D721Med (cell line): ENCODE results near the gene CARD14.
"Not testable (repeated sequence)": the region's sequence is repeated elsewhere in the genome, so short reads cannot be mapped to it uniquely, and the experiment has no call there.

Experiments
- DNase-seq: peaks from one replicate; pipeline ENCODE4 v3.0.0; 2011; ENCODE audit warnings: low spot score; ENCODE audit not compliant: insufficient read length
- FAIRE-seq: peaks from 2 replicates; lab custom pipeline; 2011; peaks lifted over from hg19 to GRCh38; lab: Jason Lieb, UNC
- TF ChIP-seq, protein P1 (sequence below): IDR thresholded peaks from 2 replicates; pipeline ENCODE4 v1.5.1; 2012; ENCODE audit warnings: mild to moderate bottlenecking, control low read depth; ENCODE audit not compliant: insufficient read depth; ENCODE audit errors: missing control alignments

CARD14 gene

DNA sequence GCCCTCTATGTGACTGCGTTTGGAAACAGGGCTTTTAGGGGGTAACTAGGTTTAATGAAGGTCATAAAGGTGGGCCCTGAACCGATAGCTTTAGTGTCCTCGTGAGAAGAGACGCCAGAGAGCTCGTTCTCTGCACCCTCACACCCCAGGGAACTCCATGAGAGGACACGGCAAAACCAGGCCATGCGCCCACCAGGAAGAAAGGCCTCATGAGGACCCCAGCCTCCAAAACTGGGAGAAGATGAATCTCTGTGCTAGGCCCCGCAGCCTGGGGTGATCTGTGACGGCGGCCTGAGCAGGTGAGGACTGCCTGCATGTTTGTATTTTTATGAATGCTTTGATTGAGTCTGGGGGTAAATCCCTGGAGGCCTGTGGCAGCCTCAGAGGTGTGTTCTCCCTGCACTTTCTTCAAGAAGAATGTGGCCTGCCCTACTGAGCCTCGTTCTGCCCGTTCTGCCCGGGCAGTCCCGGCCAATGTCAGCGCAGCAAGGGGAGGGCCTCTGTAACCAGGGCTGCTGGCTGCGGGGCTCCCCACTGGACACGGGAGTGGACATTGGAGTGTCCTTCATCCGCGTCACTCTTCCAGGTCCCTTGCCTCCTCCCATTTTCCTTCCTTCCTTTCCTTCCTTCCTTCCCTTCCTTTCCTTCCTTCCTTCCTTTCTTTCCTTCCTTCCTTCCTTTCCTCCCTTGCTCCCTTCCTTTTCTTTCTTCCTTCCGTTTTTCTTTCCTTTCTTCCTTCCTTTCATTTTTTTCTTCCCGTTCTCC is 84.0 kb downstream of the CARD14 start:
- DNase-seq = no peak
- no peak for FAIRE-seq
- TF ChIP-seq, protein P1, sequence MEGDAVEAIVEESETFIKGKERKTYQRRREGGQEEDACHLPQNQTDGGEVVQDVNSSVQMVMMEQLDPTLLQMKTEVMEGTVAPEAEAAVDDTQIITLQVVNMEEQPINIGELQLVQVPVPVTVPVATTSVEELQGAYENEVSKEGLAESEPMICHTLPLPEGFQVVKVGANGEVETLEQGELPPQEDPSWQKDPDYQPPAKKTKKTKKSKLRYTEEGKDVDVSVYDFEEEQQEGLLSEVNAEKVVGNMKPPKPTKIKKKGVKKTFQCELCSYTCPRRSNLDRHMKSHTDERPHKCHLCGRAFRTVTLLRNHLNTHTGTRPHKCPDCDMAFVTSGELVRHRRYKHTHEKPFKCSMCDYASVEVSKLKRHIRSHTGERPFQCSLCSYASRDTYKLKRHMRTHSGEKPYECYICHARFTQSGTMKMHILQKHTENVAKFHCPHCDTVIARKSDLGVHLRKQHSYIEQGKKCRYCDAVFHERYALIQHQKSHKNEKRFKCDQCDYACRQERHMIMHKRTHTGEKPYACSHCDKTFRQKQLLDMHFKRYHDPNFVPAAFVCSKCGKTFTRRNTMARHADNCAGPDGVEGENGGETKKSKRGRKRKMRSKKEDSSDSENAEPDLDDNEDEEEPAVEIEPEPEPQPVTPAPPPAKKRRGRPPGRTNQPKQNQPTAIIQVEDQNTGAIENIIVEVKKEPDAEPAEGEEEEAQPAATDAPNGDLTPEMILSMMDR = no peak

DNA sequence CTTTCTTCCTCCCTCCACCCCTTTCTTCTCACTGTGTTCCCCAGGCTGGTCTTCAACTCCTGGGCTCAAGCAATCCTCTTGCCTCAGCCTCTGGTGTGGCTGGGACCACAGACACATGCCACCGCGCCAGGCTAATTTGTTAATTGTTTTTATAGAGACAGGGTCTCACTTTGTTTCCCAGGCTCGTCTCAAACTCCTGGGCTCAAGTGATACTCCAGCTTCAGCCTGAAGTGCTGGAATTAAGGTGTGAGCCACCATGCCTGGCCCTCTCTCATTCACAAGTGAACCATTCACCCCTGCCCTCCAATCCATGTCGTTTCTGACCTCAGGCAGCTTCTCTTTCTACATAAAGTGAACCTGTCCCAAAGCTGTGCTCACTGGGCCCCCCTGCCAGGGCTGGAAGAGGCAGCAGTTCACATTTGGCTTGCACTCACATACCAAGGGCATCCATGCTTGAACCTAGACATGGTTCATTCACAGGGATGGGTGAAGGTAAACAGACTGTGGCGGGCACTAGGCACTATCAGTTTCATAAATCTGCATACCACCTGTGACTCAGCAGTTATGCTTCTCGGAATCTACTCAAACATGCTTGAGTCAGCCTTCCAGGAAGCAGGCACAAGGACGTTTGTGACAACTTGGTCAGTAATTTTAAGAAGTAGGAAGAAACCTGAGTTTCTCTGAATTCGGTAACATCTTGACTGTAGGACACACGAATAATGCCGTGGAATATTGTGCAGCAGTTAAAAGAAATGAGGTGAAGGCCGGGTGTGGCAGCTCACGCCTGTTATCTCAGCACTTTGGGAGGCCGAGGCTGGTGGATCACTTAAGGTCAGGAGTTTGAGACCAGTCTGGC is 84.8 kb downstream of the CARD14 start:
- DNase-seq (no peak), FAIRE-seq (no peak)
- TF ChIP-seq, protein P1 = no peak

DNA sequence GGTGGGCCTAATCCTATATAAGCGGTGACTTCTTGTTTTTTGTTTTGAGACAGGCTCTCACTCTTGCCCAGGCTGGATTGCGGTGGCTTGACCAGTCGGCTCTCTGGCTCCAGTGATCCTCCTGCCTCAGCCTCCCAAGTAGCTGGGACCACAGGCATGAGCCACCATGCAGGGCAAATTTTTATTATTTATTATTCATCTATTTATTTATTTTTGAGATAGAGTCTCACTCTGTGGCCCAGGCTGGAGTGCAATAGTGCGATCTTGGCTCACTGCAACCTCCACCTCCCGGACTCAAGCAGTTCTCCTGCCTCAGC is 86.2 kb downstream of the CARD14 start:
- DNase-seq (no peak), FAIRE-seq (no peak)
- TF ChIP-seq, protein P1 = no peak

DNA sequence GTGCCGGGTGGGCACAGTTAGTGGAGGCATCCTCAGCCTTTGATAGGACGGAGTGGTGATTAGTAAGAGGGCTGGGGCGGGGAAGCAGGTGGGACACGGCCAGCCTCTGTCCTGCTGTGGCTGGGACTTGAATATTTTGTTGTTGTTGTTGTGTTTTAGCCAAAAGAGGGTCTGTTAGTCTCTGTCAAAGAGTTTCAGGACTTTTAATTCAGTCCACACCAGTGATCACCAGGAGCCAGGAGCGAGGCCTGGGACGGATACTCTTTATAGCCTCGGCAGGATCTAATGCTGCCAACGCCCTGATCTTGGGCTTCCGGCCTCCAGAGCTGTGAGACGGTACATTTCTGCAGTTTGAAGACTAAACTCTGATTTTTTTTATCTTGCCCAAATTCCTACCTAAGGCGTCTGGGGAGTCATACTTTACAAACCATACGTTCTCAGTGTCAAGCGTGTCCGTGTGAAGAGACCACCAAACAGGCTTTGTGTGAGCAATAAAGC is 87.9 kb downstream of the CARD14 start:
- DNase-seq (no peak), FAIRE-seq (no peak)
- TF ChIP-seq, protein P1 = no peak

DNA sequence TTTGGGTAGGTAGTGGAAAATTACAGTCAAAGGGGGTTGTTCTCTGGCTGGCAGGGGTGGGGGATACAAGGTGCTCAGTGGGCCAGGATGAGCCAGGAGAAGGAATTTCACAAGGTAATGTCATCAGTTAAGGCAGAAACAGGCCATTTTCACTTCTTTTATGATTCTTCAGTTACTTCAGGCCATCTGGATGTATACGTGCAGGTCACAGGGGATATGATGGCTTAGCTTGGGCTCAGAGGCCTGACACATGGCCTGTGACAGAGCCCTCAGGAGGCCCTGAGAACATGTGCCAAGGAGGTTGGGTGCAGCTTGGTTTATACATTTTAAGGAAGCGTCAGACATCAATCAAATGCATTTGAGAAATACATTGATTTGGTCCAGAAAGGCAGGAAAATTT is 88.5 kb downstream of the CARD14 start:
- not testable (repeated sequence) for FAIRE-seq, DNase-seq
